ENCODE measurements around the gene SBNO2.

Gene SBNO2

GRCh38 chr19:1105008-1105872 is 68.8 kb downstream of the SBNO2 start:
- DNase-seq (ENCODE audit: low read depth) = no peak

DNA sequence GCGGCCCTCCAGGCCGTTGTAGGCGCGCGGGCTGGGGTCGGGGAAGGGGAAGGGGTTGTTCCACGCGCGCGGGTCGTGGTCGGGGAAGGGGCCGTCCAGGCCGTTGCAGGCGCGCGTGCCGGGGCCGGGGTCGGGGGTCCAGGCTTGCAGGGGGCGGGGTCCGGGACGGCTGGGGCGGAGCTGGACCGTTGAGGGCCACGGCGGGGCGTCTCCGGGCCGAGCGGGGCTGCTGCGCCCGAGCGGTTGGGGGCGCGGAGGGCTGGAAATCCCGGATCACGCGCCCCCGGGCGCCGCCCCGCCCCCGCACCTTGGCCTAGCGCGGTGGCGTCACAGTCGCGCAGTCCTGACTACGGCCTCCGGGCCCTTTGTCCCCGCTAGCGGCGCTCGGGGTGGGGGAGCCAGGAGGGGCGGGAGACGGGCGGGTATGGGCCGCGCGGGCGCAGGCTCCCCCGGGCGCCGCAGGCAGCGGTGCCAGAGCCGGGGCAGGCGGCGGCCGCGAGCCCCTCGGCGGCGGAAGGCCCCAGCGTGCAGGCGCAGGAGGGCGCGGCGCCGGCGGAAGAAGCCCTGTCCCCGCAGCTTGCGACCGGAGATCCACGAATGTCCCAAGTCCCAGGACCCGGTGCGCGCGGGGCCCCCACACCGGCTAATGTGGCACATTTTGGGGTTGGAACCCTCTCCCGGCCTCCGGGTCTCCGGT is 69.6 kb downstream of the SBNO2 start:
- no peak for DNase-seq (ENCODE audit: low read depth)

- peak; percentile 95 for DNase-seq (ENCODE audit: low read depth)
Observed at GRCh38 chr19:1103708-1104310, 70.3 kb downstream of the SBNO2 start, which contains the start of gene GPX4. Gene GPX4, plus strand, starts transcription at chr19:1103994. Its CDS starts 50 bp downstream, at chr19:1104044.

DNA sequence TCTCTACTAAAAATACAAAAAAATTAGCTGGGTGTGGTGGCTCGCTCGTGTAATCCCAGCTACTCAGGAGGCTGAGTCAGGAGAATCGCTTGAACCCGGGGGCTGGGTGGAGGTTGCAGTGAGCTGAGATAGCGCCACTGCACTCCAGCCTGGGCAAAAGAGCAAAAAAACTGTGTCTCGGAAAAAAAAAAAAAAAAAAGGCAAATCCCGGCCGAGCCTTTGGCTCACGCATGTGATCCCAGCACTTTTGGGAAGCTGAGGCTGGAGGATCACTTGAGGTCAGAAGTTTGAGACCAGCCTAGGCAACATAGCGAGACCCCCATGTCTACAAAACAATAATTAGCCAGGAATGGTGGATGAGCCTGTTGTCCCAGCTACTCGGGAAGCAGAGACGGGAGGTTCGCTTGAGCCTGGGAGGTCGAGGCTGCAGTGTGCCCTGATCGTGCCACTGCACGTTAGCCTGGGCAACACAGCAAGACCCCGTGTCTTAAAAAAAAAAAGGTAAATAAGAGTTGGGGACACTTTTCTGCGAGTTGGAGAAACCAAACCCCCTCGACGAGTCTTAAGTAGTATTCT is 70.8 kb downstream of the SBNO2 start:
- DNase-seq (ENCODE audit: low read depth) = no peak

- DNase-seq (ENCODE audit: low read depth) = peak; percentile 98
Observed at GRCh38 chr19:1102407-1103131, 71.5 kb downstream of the SBNO2 start.

GRCh38 chr19:1101337-1101698 is 72.8 kb downstream of the SBNO2 start:
- DNase-seq (ENCODE audit: low read depth) = no peak

- DNase-seq (ENCODE audit: low read depth) = no peak
Observed at GRCh38 chr19:1098177-1099051, 75.7 kb downstream of the SBNO2 start.

DNA sequence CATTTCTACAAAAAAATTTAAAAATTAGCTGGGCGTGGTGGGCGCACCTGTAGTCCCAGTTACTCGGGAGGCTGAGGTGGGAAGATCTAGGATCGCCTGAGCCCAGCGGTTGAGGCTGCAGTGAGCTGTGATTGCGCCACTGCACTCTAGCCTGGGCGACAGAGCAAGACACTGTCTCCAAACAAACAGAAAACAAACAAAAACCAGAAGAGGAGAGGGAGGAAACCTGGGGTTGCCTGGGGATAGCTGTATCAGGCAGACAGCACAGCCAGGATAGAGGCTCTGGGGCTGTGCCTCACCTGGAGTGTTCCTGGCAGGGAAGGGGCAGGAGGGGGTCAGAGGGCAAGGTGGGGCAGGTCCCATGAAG is 76.3 kb downstream of the SBNO2 start:
- DNase-seq (ENCODE audit: low read depth) = no peak

DNA sequence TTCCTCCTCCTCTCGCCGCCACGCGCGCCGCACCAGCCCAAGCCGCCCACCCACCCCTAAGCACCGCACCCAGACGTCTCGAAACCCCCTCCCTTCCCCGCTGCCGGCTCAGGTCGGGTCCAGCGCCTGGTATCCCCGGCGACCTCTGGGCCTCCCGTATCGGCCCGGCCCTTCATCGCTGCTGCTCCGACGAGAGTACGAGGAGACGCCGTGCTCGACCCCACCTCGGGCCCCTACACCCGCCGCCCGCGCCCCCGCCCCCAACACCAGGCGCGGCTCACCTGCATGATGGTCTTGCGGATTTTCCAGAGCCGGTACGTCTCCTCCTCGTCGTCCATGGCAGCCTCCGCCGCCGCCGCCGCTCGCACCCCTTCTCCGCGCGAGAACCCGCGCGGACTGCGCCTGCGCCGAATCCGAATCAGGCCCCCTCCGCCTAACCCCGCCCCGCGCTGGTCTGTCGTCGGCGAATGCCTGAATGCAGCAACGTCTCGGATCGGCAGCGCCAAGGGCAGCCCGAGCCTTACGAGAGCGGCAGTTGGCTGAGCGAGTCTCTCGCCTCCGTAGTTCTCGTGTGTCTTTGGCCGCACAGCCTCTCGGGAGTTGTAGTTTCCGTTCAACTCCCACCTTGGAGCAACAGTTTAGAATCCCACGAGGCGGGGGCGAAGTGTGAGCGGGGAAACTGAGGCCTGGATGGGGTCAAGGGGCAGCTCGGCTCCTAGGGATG is 78.9 kb downstream of the SBNO2 start, which contains the start of gene POLR2E:
POLR2E (minus strand) TSS at position 398 of the 724 bp plus-strand sequence; CDS start at position 338, 60 bp downstream.
- peak; percentile 91 for DNase-seq (ENCODE audit: low read depth)

GRCh38 chr19:1094655-1094977 is 79.5 kb downstream of the SBNO2 start:
- DNase-seq (ENCODE audit: low read depth) = no peak

DNA sequence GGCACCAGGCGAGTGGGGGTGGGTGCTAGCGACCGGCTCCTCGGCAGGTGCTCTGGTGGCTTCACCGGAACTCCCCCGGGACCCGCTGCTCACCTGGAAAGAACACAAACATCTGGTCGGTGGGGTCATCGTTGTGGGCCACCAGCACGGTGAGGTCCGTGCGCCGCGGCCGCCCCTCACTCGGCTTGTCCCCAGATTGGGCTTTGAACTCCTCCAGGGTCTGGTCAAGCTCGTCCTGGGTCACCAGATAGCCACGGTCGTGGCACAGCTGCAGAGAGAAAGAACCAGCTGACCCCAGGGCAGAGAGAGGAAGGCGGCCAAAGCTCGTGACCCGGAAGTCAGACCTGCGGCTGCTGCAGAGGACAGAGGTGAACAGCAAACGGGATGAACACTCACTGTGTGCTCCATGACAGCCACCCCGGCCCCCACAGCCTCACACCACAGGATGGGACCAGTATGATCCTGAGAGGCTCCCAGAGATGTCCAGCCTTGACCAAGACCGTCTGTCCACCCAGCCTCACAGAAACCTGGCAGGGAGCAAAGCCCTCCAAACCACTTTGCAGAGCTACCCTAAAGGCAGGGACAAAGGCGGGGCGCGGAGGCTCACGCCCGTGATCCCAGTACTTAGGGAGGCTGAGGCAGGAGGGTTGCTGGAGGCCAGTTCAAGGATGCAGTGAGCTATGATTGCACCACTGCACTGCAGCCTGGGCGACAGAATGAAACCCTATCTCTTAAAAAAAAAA is 80.1 kb downstream of the SBNO2 start:
- DNase-seq (ENCODE audit: low read depth) = no peak

- DNase-seq (ENCODE audit: low read depth) = no peak
Observed at GRCh38 chr19:1093330-1093729, 80.7 kb downstream of the SBNO2 start.

- DNase-seq (ENCODE audit: low read depth) = no peak
Observed at GRCh38 chr19:1091544-1092175, 82.4 kb downstream of the SBNO2 start.

DNA sequence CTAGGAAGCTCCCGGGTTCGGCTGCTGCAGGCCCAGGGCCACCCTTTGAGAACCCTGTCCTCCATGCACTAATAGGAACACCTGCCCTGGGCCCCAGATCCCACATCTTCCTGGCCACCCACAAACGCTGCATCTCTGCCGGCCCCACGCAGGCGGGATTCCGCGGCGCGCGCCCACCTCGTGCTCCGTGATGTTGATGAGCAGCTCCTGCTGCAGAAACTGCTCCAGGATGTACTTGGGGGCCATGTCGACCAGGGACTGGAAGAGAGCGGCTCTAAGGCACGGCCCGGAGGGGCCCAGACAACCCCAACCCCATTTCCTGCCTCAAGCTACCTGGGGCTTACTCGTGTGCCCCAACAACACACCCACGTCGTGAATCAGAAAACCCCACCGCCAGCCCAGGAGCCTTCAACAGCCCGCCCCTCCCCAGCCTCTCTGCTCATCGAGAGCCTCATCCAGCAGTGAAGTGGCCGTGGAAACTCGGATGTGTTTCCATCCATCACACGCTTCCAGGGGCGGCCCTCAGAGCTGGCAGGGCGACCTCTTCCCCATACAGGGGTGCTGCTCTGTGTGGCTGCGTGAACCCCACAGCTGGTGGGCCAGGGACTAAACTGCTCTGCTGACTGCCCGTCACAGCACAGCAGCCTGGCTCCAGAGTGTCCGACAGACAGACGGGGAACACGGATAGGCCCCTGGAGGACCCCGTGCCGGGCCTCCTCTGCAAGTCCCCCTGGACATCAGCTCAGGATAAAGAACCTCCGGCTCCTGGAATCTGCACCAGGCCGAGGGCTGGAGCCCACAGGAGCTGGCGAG is 83.1 kb downstream of the SBNO2 start:
- DNase-seq (ENCODE audit: low read depth) = no peak

DNA sequence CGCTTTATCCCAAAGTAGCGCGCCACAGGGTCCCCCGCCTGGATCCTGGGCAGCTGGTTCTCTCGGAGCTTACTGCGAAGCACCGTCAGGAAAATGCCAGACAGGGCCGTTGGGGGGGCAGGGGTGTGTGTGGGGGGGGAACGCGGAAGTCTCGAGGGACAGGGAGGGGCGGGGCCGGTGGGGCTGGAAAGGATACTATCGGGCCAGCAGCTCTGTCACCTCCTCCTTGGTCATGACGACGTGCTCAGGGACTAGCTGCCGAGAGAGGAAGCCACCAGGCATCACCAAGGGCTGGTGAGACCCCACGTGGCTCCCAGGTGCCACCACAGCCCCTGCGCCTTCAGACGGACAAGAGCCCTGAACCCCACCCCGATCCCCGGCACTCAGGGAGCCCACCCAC is 84.2 kb downstream of the SBNO2 start:
- DNase-seq (ENCODE audit: low read depth) = no peak

GRCh38 chr19:1089126-1089771 is 84.8 kb downstream of the SBNO2 start:
- no peak for DNase-seq (ENCODE audit: low read depth)

DNA sequence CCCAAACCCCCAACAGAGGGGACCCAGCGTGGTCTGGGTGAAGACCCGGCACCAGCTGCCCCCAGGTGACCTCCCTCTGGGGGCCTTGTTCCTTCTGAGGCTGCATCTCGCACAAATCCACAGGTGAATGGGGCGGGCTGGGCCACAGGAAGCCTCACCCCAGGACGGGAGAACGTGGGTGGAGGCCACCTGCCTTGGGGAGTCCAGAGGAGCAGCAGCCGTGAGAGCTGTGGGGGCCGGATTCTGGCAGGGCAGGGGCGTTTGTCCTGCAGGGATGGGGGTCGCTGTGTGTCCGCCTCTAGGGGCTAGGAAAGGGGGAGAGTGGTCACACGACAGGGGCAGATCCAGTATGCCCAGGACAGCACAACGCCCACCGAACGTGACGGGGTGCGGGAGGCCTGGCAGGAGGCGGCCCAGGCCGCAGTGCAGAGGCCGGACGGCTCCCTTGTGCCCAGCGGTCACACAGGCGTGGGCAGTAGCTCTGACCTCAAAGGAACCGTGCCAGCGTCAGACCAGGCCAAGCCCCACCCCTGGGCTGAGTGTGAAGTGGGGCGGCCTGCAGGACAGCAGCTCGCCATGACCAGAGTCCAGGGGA is 85.6 kb downstream of the SBNO2 start:
- no peak for DNase-seq (ENCODE audit: low read depth)

Measured in HS-27A (cell line).